HepG2 (cell line): ENCODE results near the gene AMIGO3.
"Not testable (repeated sequence)": the region's sequence is repeated elsewhere in the genome, so short reads cannot be mapped to it uniquely, and the experiment has no call there.

ENCODE experiments used
- CREM ChIP-seq, 2 experiments: sonication (generic) in 1 of 2; formaldehyde crosslinking in 1 of 2; IDR thresholded peaks; 2 replicates each; pipeline versions ENCODE4 v1.4.0 to v1.6.1; 2016 to 2020; ENCODE audit warnings: antibody characterized with exemption in 1 of 2, mild to moderate bottlenecking in 1 of 2, missing genetic modification reagents in 1 of 2
- ZC3H13 ChIP-seq: sonication (generic); formaldehyde crosslinking; IDR thresholded peaks from 2 replicates; pipeline ENCODE4 v1.8.1; 2023; ENCODE audit warnings: mild to moderate bottlenecking, missing genetic modification reagents, moderate library complexity
- ZNF547 ChIP-seq: sonication (generic); formaldehyde crosslinking; IDR thresholded peaks from 2 replicates; pipeline ENCODE4 v1.5.1; 2020; ENCODE audit warnings: mild to moderate bottlenecking, missing genetic modification reagents

DNA sequence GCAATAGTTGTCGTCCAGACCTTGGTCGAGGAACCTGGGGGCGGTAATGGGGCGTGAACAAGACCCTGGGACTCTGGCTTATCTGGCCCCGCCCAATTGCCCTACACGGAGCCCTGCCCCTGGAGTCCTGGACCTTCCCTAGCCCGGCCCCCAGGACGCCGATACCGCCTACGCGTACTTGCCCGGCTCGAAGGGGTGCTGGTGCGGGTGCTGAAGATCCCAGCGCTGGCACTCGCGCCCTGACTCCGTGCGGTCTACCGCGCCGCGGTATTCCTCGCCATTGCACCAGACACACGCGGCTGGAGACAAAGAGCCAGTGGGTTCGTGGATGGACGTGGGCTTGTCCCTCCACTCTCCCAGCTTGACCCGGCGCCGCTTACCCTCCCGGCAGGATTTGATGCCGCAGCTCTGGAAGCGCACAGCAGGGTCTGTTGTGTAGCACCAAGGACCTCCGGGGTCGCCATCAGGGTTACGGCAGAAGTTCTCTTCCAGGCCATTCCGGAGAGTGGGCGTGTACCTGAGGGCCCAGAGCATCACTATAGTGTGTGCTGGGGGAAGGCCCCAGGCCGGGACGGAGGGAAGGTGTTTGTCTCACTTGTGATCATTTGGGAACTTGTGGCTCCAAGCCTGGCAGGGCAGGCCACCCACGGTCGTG lies 32.6 kb downstream of the AMIGO3 start:
- not testable (repeated sequence) for TF ChIP-seq ZC3H13; CREM (IDR thresholded peaks at IDR 0.05); CREM (CRISPR knock-in tag; IDR thresholded peaks at IDR 0.05); ZNF547 (CRISPR knock-in tag)
